Loucy (cell line): ENCODE results near the gene MT1E.

Experiments used
- H2AFZ ChIP-seq: fragments of 200-600 bp; sonication (generic); 2 replicates; pipeline ENCODE4 v1.6.0; 2016; ENCODE audit warnings: antibody characterized with exemption, mild to moderate bottlenecking, low read length, moderate library complexity
- H3F3A ChIP-seq: fragments of 200-600 bp; 2 replicates; pipeline ENCODE4 v1.6.0; 2016; ENCODE audit warnings: antibody characterized with exemption, low read depth, mild to moderate bottlenecking
- H3K27me3 ChIP-seq: fragments of 200-600 bp; sonication (generic); 2 replicates; pipeline ENCODE4 v1.6.1; 2014; ENCODE audit warnings: low read length, mild to moderate bottlenecking; ENCODE audit not compliant: insufficient read depth, poor library complexity, severe bottlenecking
- H3K36me3 ChIP-seq: fragments of 200-600 bp; sonication (generic); 2 replicates; pipeline ENCODE4 v1.6.1; 2016; ENCODE audit warnings: low read length; ENCODE audit not compliant: insufficient read depth
- H3K4me1 ChIP-seq: fragments of 200-600 bp; sonication (generic); 2 replicates; pipeline ENCODE4 v1.5.1; 2014; ENCODE audit warnings: low read length, mild to moderate bottlenecking; ENCODE audit not compliant: insufficient read depth, poor library complexity, severe bottlenecking
- H3K4me2 ChIP-seq: fragments of 200-600 bp; sonication (generic); 2 replicates; pipeline ENCODE4 v1.6.0; 2014; ENCODE audit warnings: antibody characterized with exemption, low read length, low read depth, mild to moderate bottlenecking; ENCODE audit not compliant: poor library complexity, severe bottlenecking
- H3K4me3 ChIP-seq: fragments of 200-600 bp; sonication (generic); 2 replicates; pipeline ENCODE4 v1.5.1; 2014; ENCODE audit warnings: low read length, mild to moderate bottlenecking, mixed read lengths; ENCODE audit not compliant: poor library complexity, severe bottlenecking
- H3K79me2 ChIP-seq: fragments of 200-600 bp; sonication (generic); 2 replicates; pipeline ENCODE4 v1.6.1; 2014; ENCODE audit warnings: low read length; ENCODE audit not compliant: insufficient read depth
- H3K9ac ChIP-seq: fragments of 200-600 bp; sonication (generic); 2 replicates; pipeline ENCODE4 v1.6.0; 2014; ENCODE audit warnings: mild to moderate bottlenecking, low read depth, low read length, moderate library complexity; ENCODE audit not compliant: poor library complexity, severe bottlenecking
- H3K9me2 ChIP-seq: fragments of 200-600 bp; sonication (generic); replicated peaks from 2 replicates; pipeline ENCODE4 v1.6.1; 2016; ENCODE audit warnings: low read depth, low read length, mixed read lengths
- H3K9me3 ChIP-seq: fragments of 200-600 bp; sonication (generic); 2 replicates; pipeline ENCODE4 v1.6.1; 2014; ENCODE audit warnings: mild to moderate bottlenecking, antibody characterized with exemption, low read length, low read depth; ENCODE audit not compliant: insufficient read depth
- H4K20me1 ChIP-seq: fragments of 200-600 bp; sonication (generic); 2 replicates; pipeline ENCODE4 v1.6.0; 2014; ENCODE audit warnings: antibody characterized with exemption, low read length, mild to moderate bottlenecking; ENCODE audit not compliant: insufficient read depth, poor library complexity, severe bottlenecking
- CTCF ChIP-seq: fragments of 200-600 bp; sonication (generic); conservative IDR thresholded peaks from 2 replicates; pipeline ENCODE4 v1.5.1; 2014; ENCODE audit warnings: mild to moderate bottlenecking, antibody characterized with exemption, low read length
- EZH2phosphoT487 ChIP-seq: fragments of 200-600 bp; IDR thresholded peaks from 2 replicates; pipeline ENCODE4 v1.6.1; 2018; ENCODE audit warnings: antibody characterized with exemption, mild to moderate bottlenecking, moderate library complexity, borderline replicate concordance

The MT1E gene

GRCh38 chr16:56645838-56646237, 20.3 kb downstream of the MT1E start:
- Histone ChIP-seq H3K4me2 (no peak overlapping the region), H3K36me3 (no peaks in the 10 kb centered on the region), H3K9ac (no peak overlapping the region), H3K4me1 (no peaks in the 10 kb centered on the region), H4K20me1 (no peaks in the 10 kb centered on the region), H3F3A (no peaks in the 10 kb centered on the region), H3K9me3 (no peaks in the 10 kb centered on the region), H3K27me3 (no peaks in the 10 kb centered on the region), H2AFZ (no peak overlapping the region), H3K4me3 (no peak overlapping the region), H3K79me2 (no peaks in the 10 kb centered on the region), H3K9me2 (no peaks in the 10 kb centered on the region)
- no peak for TF ChIP-seq EZH2phosphoT487

- no peak overlapping the region for H2AFZ ChIP-seq
- no peaks in the 10 kb centered on the region for H3K9me2 ChIP-seq
- no peak overlapping the region for H3K4me2 ChIP-seq
- H3K4me1 ChIP-seq: no peaks in the 10 kb centered on the region
- no peak overlapping the region for H3K9ac ChIP-seq
- H4K20me1 ChIP-seq: no peaks in the 10 kb centered on the region
- no peak overlapping the region for H3K4me3 ChIP-seq
- H3F3A ChIP-seq: no peaks in the 10 kb centered on the region
- no peaks in the 10 kb centered on the region for H3K9me3 ChIP-seq
- no peaks in the 10 kb centered on the region for H3K27me3 ChIP-seq
- no peaks in the 10 kb centered on the region for H3K36me3 ChIP-seq
- H3K79me2 ChIP-seq: no peaks in the 10 kb centered on the region
- TF ChIP-seq CTCF: no peak
- TF ChIP-seq EZH2phosphoT487: no peak
Observed at GRCh38 chr16:56647641-56648431, 22.3 kb downstream of the MT1E start.

GRCh38 chr16:56649271-56649670, 23.7 kb downstream of the MT1E start:
- no peaks in the 10 kb centered on the region for H3F3A ChIP-seq
- H3K9me3 ChIP-seq: no peaks in the 10 kb centered on the region
- no peaks in the 10 kb centered on the region for H3K27me3 ChIP-seq
- H3K9me2 ChIP-seq: no peaks in the 10 kb centered on the region
- H2AFZ ChIP-seq: no peak overlapping the region
- no peaks in the 10 kb centered on the region for H4K20me1 ChIP-seq
- H3K36me3 ChIP-seq: no peaks in the 10 kb centered on the region
- no peak overlapping the region for H3K9ac ChIP-seq
- no peaks in the 10 kb centered on the region for H3K4me1 ChIP-seq
- no peaks in the 10 kb centered on the region for H3K79me2 ChIP-seq
- H3K4me2 ChIP-seq: no peak overlapping the region
- TF ChIP-seq EZH2phosphoT487 (no peak), CTCF (no peak)
- H3K4me3 ChIP-seq: no peak overlapping the region

GRCh38 chr16:56649820-56650219, 24.2 kb downstream of the MT1E start:
- H3K4me2 ChIP-seq: no peak overlapping the region

More at GRCh38 chr16:56649820-56650219, 24.2 kb downstream of the MT1E start:
- Histone ChIP-seq H3K36me3 (no peaks in the 10 kb centered on the region), H3K9me3 (no peaks in the 10 kb centered on the region), H3F3A (no peaks in the 10 kb centered on the region), H3K9ac (no peak overlapping the region), H3K27me3 (no peaks in the 10 kb centered on the region), H3K4me1 (no peaks in the 10 kb centered on the region), H2AFZ (no peak overlapping the region), H3K79me2 (no peaks in the 10 kb centered on the region), H3K9me2 (no peaks in the 10 kb centered on the region), H3K4me3 (no peak overlapping the region), H4K20me1 (no peaks in the 10 kb centered on the region)
- TF ChIP-seq CTCF (no peak), EZH2phosphoT487 (no peak)
